SK-N-SH treated with all-trans-retinoic acid at 6 μM for 48 hours (cell line): ENCODE measurements around the gene SCN7A.

Experiments
- ATAC-seq: fragments of 200-7000 bp; cut with Tn5 transposase; 3 replicates; pipeline ENCODE4 v1.9.1; 2020; ENCODE audit warnings: mild to moderate bottlenecking, moderate library complexity
- BACH2 ChIP-seq: fragments of 250-450 bp; sonication (Bioruptor Pico); IDR thresholded peaks from 2 replicates; pipeline ENCODE4 v1.9.0; 2021; ENCODE audit warnings: mild to moderate bottlenecking, borderline replicate concordance
- CREB5 ChIP-seq: fragments of 250-450 bp; sonication (Bioruptor Pico); IDR thresholded peaks from 2 replicates; pipeline ENCODE4 v1.5.1; 2020; ENCODE audit warnings: low read depth, mild to moderate bottlenecking, moderate library complexity
- CSDC2 ChIP-seq: fragments of 250-450 bp; sonication (Bioruptor Pico); IDR thresholded peaks from 2 replicates; pipeline ENCODE4 v1.5.0; 2020; ENCODE audit warnings: mild to moderate bottlenecking, moderate library complexity
- CSRNP3 ChIP-seq: fragments of 250-450 bp; sonication (Bioruptor Pico); IDR thresholded peaks from 2 replicates; pipeline ENCODE4 v1.5.1; 2021; ENCODE audit warnings: mild to moderate bottlenecking, moderate library complexity
- ESRRG ChIP-seq: fragments of 250-450 bp; sonication (Bioruptor Pico); IDR thresholded peaks from 2 replicates; pipeline ENCODE4 v1.6.1; 2021; ENCODE audit warnings: mild to moderate bottlenecking
- GLIS3 ChIP-seq: fragments of 250-450 bp; sonication (Bioruptor Pico); IDR thresholded peaks from 2 replicates; pipeline ENCODE4 v1.5.0; 2020; ENCODE audit warnings: mild to moderate bottlenecking, moderate library complexity
- ISL1 ChIP-seq: fragments of 250-450 bp; sonication (Bioruptor Pico); IDR thresholded peaks from 2 replicates; pipeline ENCODE4 v2.1.2; 2022; ENCODE audit warnings: mild to moderate bottlenecking, moderate library complexity
- OSR1 ChIP-seq: fragments of 250-450 bp; sonication (Bioruptor Pico); IDR thresholded peaks from 2 replicates; pipeline ENCODE4 v1.8.0; 2022; ENCODE audit warnings: moderate library complexity, mild to moderate bottlenecking, inconsistent platforms
- PATZ1 ChIP-seq: fragments of 250-450 bp; sonication (Bioruptor Pico); IDR thresholded peaks from 2 replicates; pipeline ENCODE4 v1.8.0; 2020; ENCODE audit warnings: mild to moderate bottlenecking, moderate library complexity, borderline replicate concordance
- POU6F1 ChIP-seq: fragments of 250-450 bp; sonication (Bioruptor Pico); IDR thresholded peaks from 2 replicates; pipeline ENCODE4 v1.8.0; 2021; ENCODE audit warnings: low read depth, mild to moderate bottlenecking, moderate library complexity, borderline replicate concordance
- PPARA ChIP-seq: fragments of 250-450 bp; sonication (Bioruptor Pico); IDR thresholded peaks from 2 replicates; pipeline ENCODE4 v1.5.0; 2020; ENCODE audit warnings: mild to moderate bottlenecking, borderline replicate concordance
- RARB ChIP-seq: fragments of 250-450 bp; sonication (Bioruptor Pico); IDR thresholded peaks from 2 replicates; pipeline ENCODE4 v1.8.0; 2021; ENCODE audit warnings: mild to moderate bottlenecking, moderate library complexity
- SNAI2 ChIP-seq: fragments of 250-450 bp; sonication (Bioruptor Pico); IDR thresholded peaks from 2 replicates; pipeline ENCODE4 v1.5.0; 2020; ENCODE audit warnings: mild to moderate bottlenecking, moderate library complexity
- TOX ChIP-seq: fragments of 250-450 bp; sonication (Bioruptor Pico); IDR thresholded peaks from 2 replicates; pipeline ENCODE4 v1.8.0; 2021; ENCODE audit warnings: mild to moderate bottlenecking, moderate library complexity, borderline replicate concordance
- TSHZ2 ChIP-seq: fragments of 250-450 bp; sonication (Bioruptor Pico); IDR thresholded peaks from 2 replicates; pipeline ENCODE4 v1.5.0; 2020; ENCODE audit warnings: mild to moderate bottlenecking, moderate library complexity
- ZC3H10 ChIP-seq: fragments of 250-450 bp; sonication (Bioruptor Pico); IDR thresholded peaks from 2 replicates; pipeline ENCODE4 v1.5.1; 2021; ENCODE audit warnings: mild to moderate bottlenecking, moderate library complexity
- ZFP3 ChIP-seq: fragments of 250-450 bp; sonication (Bioruptor Pico); IDR thresholded peaks from 2 replicates; pipeline ENCODE4 v1.5.0; 2020; ENCODE audit warnings: mild to moderate bottlenecking, moderate library complexity
- ZFP30 ChIP-seq: fragments of 450-650 bp; formaldehyde crosslinking; IDR thresholded peaks from 2 replicates; pipeline ENCODE4 v1.5.0; 2022; ENCODE audit warnings: mild to moderate bottlenecking, moderate library complexity
- ZNF565 ChIP-seq: fragments of 450-650 bp; formaldehyde crosslinking; conservative IDR thresholded peaks from 2 replicates; pipeline ENCODE4 v1.5.0; 2020; ENCODE audit warnings: low read depth, mild to moderate bottlenecking, moderate library complexity
- ZNF70 ChIP-seq: fragments of 450-650 bp; formaldehyde crosslinking; IDR thresholded peaks from 2 replicates; pipeline ENCODE4 v1.5.0; 2020; ENCODE audit warnings: mild to moderate bottlenecking, moderate library complexity
- ZNF8 ChIP-seq: fragments of 450-650 bp; formaldehyde crosslinking; IDR thresholded peaks from 2 replicates; pipeline ENCODE4 v1.5.0; 2020; ENCODE audit warnings: mild to moderate bottlenecking, moderate library complexity

The SCN7A gene

GRCh38 chr2:166419616-166419934 is 74.5 kb downstream of the SCN7A start:
- ATAC-seq = peak; percentile 90
- TF ChIP-seq CREB5 (CRISPR knock-in tag) (no peak), RARB (no peak)

GRCh38 chr2:166418853-166419615 is 75.0 kb downstream of the SCN7A start:
- TF ChIP-seq TOX (CRISPR knock-in tag) (peak; percentile 56; the same call in 1 of the 2 replicates), CSDC2 (CRISPR knock-in tag) (no peak)
- peak; percentile 78 for ATAC-seq

- no peak for ATAC-seq
- no peak for TF ChIP-seq ZFP30
- no peak for TF ChIP-seq BACH2 (CRISPR knock-in tag)
- no peak for TF ChIP-seq TOX (CRISPR knock-in tag)
- no peak for TF ChIP-seq POU6F1 (CRISPR knock-in tag)
- no peak for TF ChIP-seq ISL1 (CRISPR knock-in tag)
- TF ChIP-seq, all 23 proteins: peak for 0
Measured at GRCh38 chr2:166417669-166418068, 76.4 kb downstream of the SCN7A start.

GRCh38 chr2:166413255-166413654 is 80.8 kb downstream of the SCN7A start:
- TF ChIP-seq TSHZ2 (CRISPR knock-in tag) (no peak), TOX (CRISPR knock-in tag) (no peak), BACH2 (CRISPR knock-in tag) (no peak), ZNF565 (CRISPR knock-in tag) (no peak), CSRNP3 (CRISPR knock-in tag) (no peak), PATZ1 (no peak), PPARA (CRISPR knock-in tag) (no peak), ZC3H10 (CRISPR knock-in tag) (no peak), ZNF70 (CRISPR knock-in tag) (no peak), ESRRG (CRISPR knock-in tag) (no peak), GLIS3 (CRISPR knock-in tag) (no peak), ISL1 (CRISPR knock-in tag) (no peak), SNAI2 (no peak), CREB5 (CRISPR knock-in tag) (no peak), OSR1 (CRISPR knock-in tag) (no peak), RARB (no peak), ZFP3 (CRISPR knock-in tag) (no peak), CSDC2 (CRISPR knock-in tag) (no peak), ZNF8 (CRISPR knock-in tag) (no peak)
- TF ChIP-seq, all 23 proteins: peak for 0
- ATAC-seq = no peak
